ENCODE results near the gene CD248. TPM values are rescaled to one million over a fixed set of nuclear protein-coding genes. Genes with fewer than 3 reads are reported as not detected.

The CD248 gene
- polyA plus RNA-seq, 5 donors = 67.2 to 162 (median 89.2) TPM

GRCh38 chr11:66291706-66292542 is 24.9 kb downstream of the CD248 start, which contains the start of gene TMEM151A:
TMEM151A (plus strand) TSS chr11:66291894; CDS start chr11:66292014, 120 bp downstream.
- DNase-seq = no peak

- no peak for DNase-seq
Observed at GRCh38 chr11:66291303-66291705, 25.5 kb downstream of the CD248 start.

GRCh38 chr11:66290330-66290621 is 26.6 kb downstream of the CD248 start:
- no peak for DNase-seq

- no peak for DNase-seq
Observed at GRCh38 chr11:66289548-66290329, 27.1 kb downstream of the CD248 start.

- DNase-seq = peak; percentile 99
Observed at GRCh38 chr11:66288671-66289547, 27.9 kb downstream of the CD248 start, which contains the start of gene YIF1A. YIF1A (minus strand) TSS chr11:66289143; CDS start chr11:66288985, 158 bp downstream.

- DNase-seq = no peak
Observed at GRCh38 chr11:66287889-66288670, 28.8 kb downstream of the CD248 start.

GRCh38 chr11:66287211-66287888 is 29.5 kb downstream of the CD248 start:
- no peak for DNase-seq

- DNase-seq = no peak
Observed at GRCh38 chr11:66286699-66287098, 30.1 kb downstream of the CD248 start.

- no peak for DNase-seq
Observed at GRCh38 chr11:66285250-66285947, 31.4 kb downstream of the CD248 start.

GRCh38 chr11:66284526-66285078 is 32.2 kb downstream of the CD248 start:
- no peak for DNase-seq

- no peak for DNase-seq
Observed at GRCh38 chr11:66283461-66284105, 33.3 kb downstream of the CD248 start.

- DNase-seq = peak; percentile 94 to 96
Observed at GRCh38 chr11:66282468-66283455, 34.1 kb downstream of the CD248 start.

- no peak for DNase-seq
Observed at GRCh38 chr11:66281776-66282467, 34.9 kb downstream of the CD248 start.

- no peak for DNase-seq
Observed at GRCh38 chr11:66281001-66281400, 35.8 kb downstream of the CD248 start.

- DNase-seq = no peak
Observed at GRCh38 chr11:66280428-66280827, 36.4 kb downstream of the CD248 start.

GRCh38 chr11:66279092-66279734 is 37.6 kb downstream of the CD248 start:
- no peak for DNase-seq

All from right lung (tissue), 5 donors.